Measurements from ENCODE around the gene KNL1.

The KNL1 gene

GRCh38 chr15:40639677-40640076 lies 45.6 kb downstream of the KNL1 start:
- Histone ChIP-seq H3K36me3 (ENCODE audit: insufficient read depth, low read length) (peaks cover 62% of the 10 kb centered on the region), H3K9me2 (ENCODE audit: low read depth, low read length) (no peaks in the 10 kb centered on the region), H3K4me3 (ENCODE audit: low read depth, low read length, poor library complexity, severe bottlenecking) (no peak overlapping the region), H3K9ac (ENCODE audit: low read length) (no peak overlapping the region), H3K4me1 (ENCODE audit: insufficient read depth, low read length, severe bottlenecking) (no peaks in the 10 kb centered on the region), H4K20me1 (ENCODE audit: insufficient read depth, low read length) (no peaks in the 10 kb centered on the region), H3F3A (ENCODE audit: insufficient read depth, low read length) (no peaks in the 10 kb centered on the region), H3K79me2 (ENCODE audit: insufficient read depth, low read length) (no peaks in the 10 kb centered on the region), H3K9me3 (ENCODE audit: low read length) (no peaks in the 10 kb centered on the region), H2AFZ (ENCODE audit: low read length) (no peak overlapping the region), H3K27me3 (ENCODE audit: insufficient read depth, low read length) (no peaks in the 10 kb centered on the region), H3K4me2 (ENCODE audit: low read length) (no peak overlapping the region), H3K27ac (ENCODE audit: low read depth, low read length, poor library complexity, severe bottlenecking) (no peak overlapping the region)
- TF ChIP-seq CTCF (IDR thresholded peaks at IDR 0.05; ENCODE audit: low read length) (no peak), EZH2 (IDR thresholded peaks at IDR 0.05; ENCODE audit: borderline replicate concordance, low read length) (no peak)

- Histone ChIP-seq H3K9me2 (ENCODE audit: low read depth, low read length) (no peaks in the 10 kb centered on the region), H3K36me3 (ENCODE audit: insufficient read depth, low read length) (peaks cover 47% of the 10 kb centered on the region), H2AFZ (ENCODE audit: low read length) (no peak overlapping the region), H3K27me3 (ENCODE audit: insufficient read depth, low read length) (no peaks in the 10 kb centered on the region), H3K4me1 (ENCODE audit: insufficient read depth, low read length, severe bottlenecking) (no peaks in the 10 kb centered on the region), H3F3A (ENCODE audit: insufficient read depth, low read length) (no peaks in the 10 kb centered on the region; the same call in 1 of the 2 replicates), H4K20me1 (ENCODE audit: insufficient read depth, low read length) (no peaks in the 10 kb centered on the region), H3K4me2 (ENCODE audit: low read length) (no peak overlapping the region), H3K27ac (ENCODE audit: low read depth, low read length, poor library complexity, severe bottlenecking) (no peak overlapping the region), H3K79me2 (ENCODE audit: insufficient read depth, low read length) (no peaks in the 10 kb centered on the region), H3K9me3 (ENCODE audit: low read length) (no peaks in the 10 kb centered on the region), H3K4me3 (ENCODE audit: low read depth, low read length, poor library complexity, severe bottlenecking) (no peak overlapping the region), H3K9ac (ENCODE audit: low read length) (no peak overlapping the region)
- TF ChIP-seq CTCF (IDR thresholded peaks at IDR 0.05; ENCODE audit: low read length) (no peak), EZH2 (IDR thresholded peaks at IDR 0.05; ENCODE audit: borderline replicate concordance, low read length) (no peak)
These were observed 53.5 kb downstream of the KNL1 start for GRCh38 chr15:40647523-40647922.

- H3K9ac ChIP-seq (ENCODE audit: low read length), result no peak overlapping the region
- no peak overlapping the region for H3K27ac ChIP-seq (ENCODE audit: low read depth, low read length, poor library complexity, severe bottlenecking)
- H3K4me2 ChIP-seq (ENCODE audit: low read length), result no peak overlapping the region
- peaks cover 52% of the 10 kb centered on the region for H3K36me3 ChIP-seq (ENCODE audit: insufficient read depth, low read length)
- no peaks in the 10 kb centered on the region for H3K79me2 ChIP-seq (ENCODE audit: insufficient read depth, low read length)
- H3K4me1 ChIP-seq (ENCODE audit: insufficient read depth, low read length, severe bottlenecking), result no peaks in the 10 kb centered on the region
- no peaks in the 10 kb centered on the region for H4K20me1 ChIP-seq (ENCODE audit: insufficient read depth, low read length)
- H3K9me3 ChIP-seq (ENCODE audit: low read length), result no peaks in the 10 kb centered on the region
- H3K9me2 ChIP-seq (ENCODE audit: low read depth, low read length), result no peaks in the 10 kb centered on the region
- no peak overlapping the region for H2AFZ ChIP-seq (ENCODE audit: low read length)
- TF ChIP-seq EZH2 (IDR thresholded peaks at IDR 0.05; ENCODE audit: borderline replicate concordance, low read length) (no peak), CTCF (IDR thresholded peaks at IDR 0.05; ENCODE audit: low read length) (no peak)
- no peak overlapping the region for H3K4me3 ChIP-seq (ENCODE audit: low read depth, low read length, poor library complexity, severe bottlenecking)
- no peaks in the 10 kb centered on the region; the same call in 1 of the 2 replicates for H3F3A ChIP-seq (ENCODE audit: insufficient read depth, low read length)
- H3K27me3 ChIP-seq (ENCODE audit: insufficient read depth, low read length), result no peaks in the 10 kb centered on the region
These were observed 56.4 kb downstream of the KNL1 start for GRCh38 chr15:40650479-40650878.
